Neural cell (in vitro differentiated cells): ENCODE data around the gene GNAI2.

Source experiments
- CTCF ChIP-seq: fragments of 450-650 bp; IDR thresholded peaks from 2 replicates; pipeline ENCODE4 v1.5.1; 2014; ENCODE audit warnings: antibody characterized with exemption, mild to moderate bottlenecking, moderate library complexity; ENCODE audit not compliant: poor library complexity, severe bottlenecking
- EZH2 ChIP-seq: fragments of 200-600, 300-800 bp; shearing (Covaris generic), sonication (generic); IDR thresholded peaks from 2 replicates; pipeline ENCODE4 v1.6.1; 2014; ENCODE audit warnings: antibody characterized with exemption, low read length, borderline replicate concordance, mild to moderate bottlenecking; ENCODE audit not compliant: insufficient read depth, poor library complexity, severe bottlenecking
- RAD21 ChIP-seq: fragments of 450-650 bp; conservative IDR thresholded peaks from 2 replicates; pipeline ENCODE4 v1.6.1; 2014; ENCODE audit warnings: antibody characterized with exemption, mild to moderate bottlenecking, moderate library complexity
- TAF1 ChIP-seq: IDR thresholded peaks from 2 replicates; pipeline ENCODE4 v1.6.1; 2012; ENCODE audit warnings: low read depth

GRCh38 chr3:50231581-50231980, 4.4 kb upstream of the GNAI2 start:
- TF ChIP-seq TAF1, result no peak
- TF ChIP-seq CTCF, result no peak
- no peak for TF ChIP-seq RAD21
- no peak for TF ChIP-seq EZH2
